Mesenteric fat pad (tissue), 1 donor: Measurements from ENCODE around the gene RNASE13. TPM values are rescaled to one million over a fixed set of nuclear protein-coding genes. Genes with fewer than 3 reads are reported as not detected.
"Not testable (repeated sequence)": the region's sequence is repeated elsewhere in the genome, so short reads cannot be mapped to it uniquely, and the experiment has no call there.

ENCODE experiments used
- DNase-seq: peaks from one replicate; pipeline ENCODE4 v3.0.0-alpha.2; 2020; ENCODE audit warnings: low spot score
- total RNA-seq: library from RNA; stranded (reverse); fragmentation: NEBNext Ultra II Directional; extraction: Animal tissue kit (Norgen Biotek cat#: 25700); gene quantifications from one replicate; pipeline ENCODE4 v1.2.1, GENCODE V29; 2021
- donor health status: DM: yes; HTN: yes; CAD: no.

The RNASE13 gene
- total RNA-seq, 1 donor from 2014 or later = not detected

- DNase-seq = no peak
Measured at GRCh38 chr14:21042918-21043317, 8.3 kb upstream of the RNASE13 start.

DNA sequence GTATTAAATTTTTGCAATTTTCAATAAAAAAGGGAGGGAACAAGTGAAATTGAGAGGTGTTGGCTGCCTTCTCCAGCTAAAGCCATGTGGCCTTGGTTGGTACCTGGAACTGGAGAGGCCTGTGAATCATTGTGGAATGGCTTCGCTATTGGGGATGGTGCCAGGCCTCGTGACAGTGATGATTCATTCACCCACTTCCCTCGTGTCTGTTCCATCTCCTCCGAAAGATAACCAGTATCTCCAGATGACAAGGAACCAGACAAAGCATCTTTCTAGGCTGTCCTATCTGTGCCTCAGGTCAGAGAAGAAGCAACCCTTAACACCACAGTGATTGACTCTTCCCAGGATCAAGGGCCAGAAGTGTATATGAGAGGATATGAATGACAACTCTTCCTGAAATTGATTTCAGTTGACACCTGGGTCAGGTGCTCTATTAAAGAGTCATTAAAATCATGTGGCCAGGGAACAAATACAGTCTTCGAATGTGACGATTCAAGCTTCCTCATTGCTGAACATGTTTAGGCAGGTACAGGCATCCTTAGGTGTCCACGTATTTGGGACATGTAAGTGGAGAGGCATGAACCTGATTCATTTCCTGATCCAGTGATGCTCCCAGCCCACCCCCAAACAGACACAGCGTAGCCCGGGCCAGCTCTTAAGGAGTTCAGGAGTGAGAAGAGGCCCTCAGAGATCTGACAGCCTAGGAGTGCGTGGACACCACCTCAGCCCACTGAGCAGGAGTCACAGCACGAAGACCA, 7.2 kb upstream of the RNASE13 start, which contains the start of gene RNASE7:
TSS of gene RNASE7 (plus strand) at position 687 of the 758 bp plus-strand sequence. CDS start 631 bp downstream, outside the sequence.
- DNase-seq = no peak

DNA sequence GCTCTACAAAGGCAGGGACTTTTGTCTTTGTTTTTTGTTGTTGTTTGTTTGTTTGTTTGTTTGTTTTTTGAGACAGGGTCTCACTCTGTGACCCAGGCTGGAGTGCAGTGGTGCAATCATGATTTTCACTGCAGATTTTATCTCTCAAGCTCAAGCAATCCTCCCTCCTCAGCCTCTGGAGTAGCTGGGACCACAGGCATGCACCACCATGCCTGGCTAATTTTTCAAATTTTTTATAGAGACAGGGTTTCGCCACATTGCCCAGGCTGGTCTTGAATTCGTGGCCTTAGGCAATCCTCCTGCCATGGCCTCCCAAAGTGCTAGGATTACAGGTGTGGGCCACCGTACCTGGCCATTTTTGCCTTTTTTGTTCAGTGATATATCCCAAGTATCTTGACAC, 6.3 kb upstream of the RNASE13 start:
- DNase-seq = not testable (repeated sequence)

DNA sequence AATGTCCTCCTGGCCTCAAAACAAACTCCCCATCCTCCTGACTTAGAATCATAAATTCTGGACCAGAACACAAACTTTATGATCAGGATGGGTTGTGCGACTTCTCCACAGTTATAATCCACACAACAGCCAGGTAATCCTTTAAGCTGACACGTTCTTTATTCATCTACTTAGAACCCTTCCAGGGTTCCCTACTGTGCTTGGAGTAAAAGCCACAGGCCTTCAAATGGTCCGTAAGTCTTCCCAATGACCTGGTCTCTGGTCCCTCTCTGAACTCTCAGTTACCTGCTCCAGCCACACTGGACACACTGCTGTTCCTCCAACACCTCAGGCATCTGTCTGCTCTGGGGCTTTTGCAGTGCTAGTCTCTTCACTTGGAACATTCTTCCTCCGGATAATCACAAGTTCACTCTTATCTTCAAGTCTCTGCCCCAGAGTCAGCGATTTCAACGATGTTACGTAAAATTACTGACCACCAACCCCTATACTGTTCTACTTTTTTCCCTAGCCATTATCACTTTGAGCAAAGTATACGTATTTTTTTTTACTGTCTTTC, 5.8 kb upstream of the RNASE13 start:
- DNase-seq = no peak

GRCh38 chr14:21039585-21040369, 5.2 kb upstream of the RNASE13 start:
- no peak for DNase-seq

DNA sequence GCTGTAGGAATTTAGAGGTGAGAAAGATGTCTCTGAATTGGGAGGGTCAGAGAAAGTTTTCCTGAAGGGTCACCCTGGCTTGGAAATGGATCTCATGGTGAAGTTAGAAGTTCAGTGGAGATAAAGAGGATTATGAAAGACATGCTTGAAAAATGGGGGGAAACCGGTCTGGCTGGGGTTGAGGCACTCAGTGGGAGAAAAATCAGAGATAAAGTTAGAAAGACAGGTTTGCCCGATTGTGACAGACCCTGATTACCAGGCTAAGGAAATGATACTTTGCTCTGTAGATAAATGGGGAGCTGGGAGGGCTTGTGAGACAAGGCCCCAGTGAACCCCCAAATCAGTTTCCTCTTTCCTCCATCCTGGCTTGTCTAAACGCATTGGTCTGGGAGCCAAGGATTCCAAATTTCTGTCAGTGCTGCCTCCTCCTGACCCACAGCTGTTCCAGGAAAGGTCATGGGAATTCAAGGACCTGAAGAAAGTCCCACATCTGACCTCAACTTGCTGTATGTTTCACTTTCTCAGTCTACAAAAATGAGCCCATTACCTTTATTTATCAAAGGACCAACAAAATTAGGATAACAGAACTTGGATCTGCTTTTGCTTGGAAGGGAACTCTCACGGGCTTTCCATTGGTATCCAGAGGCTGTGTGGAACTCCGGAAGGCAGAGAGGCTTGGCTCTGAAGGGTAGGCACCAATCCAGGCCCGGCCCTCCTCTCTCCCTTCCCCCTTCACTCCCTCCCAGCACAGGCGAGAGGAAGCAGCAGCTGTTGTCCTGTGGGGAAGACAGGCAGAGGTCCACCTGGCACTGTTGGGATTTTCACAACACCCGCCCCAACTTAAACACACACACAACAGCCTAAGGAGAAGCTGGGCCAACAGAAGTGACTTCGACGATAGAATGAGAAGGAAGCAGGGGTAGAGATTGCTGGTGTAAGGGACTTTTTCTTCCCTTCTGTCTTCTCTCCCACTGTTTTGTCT, 4.1 kb upstream of the RNASE13 start:
- DNase-seq = no peak

GRCh38 chr14:21037156-21037555, 2.5 kb upstream of the RNASE13 start:
- no peak for DNase-seq

- DNase-seq = no peak
Measured at GRCh38 chr14:21036751-21037150, 2.1 kb upstream of the RNASE13 start.

GRCh38 chr14:21033133-21033698, 1.4 kb downstream of the RNASE13 start:
- DNase-seq = no peak

DNA sequence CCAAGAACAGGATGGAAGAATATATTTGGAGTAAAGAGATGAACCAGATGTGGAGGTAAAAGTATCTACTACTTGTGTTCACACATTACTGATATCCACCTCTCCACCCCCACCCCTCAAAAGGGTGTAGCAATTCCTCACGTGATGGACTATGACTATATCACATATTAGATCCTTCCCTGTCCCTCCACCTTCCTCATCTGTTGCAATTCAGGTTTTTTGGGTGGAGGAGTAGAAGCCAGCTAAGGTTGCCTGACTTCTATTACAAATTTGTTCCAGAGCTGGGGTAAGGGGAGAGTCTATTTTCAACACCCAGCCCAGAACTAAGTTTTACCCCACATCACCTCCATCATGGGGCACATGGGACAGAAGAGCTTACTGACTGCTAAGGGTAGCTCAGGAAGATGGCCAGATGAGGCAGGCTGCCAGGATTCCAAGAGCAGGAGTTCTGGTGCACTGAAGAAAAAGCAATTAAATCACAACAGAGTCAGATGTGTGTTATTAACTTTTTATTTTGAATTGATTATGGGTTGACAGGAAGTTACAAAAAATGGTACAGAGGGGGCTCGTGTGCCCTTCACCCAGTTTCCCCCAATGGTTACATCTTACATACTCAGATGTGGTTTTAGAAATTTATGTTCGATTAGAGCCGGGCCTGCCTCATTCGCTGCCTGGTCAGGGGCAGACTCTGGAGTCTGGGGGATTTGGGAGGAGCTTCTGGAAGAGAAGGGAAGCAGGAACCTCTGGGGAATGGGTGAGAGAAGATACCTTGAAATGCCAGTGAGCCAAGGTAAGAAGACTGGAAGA, 2.1 kb downstream of the RNASE13 start:
- no peak for DNase-seq

GRCh38 chr14:21030531-21030930, 4.1 kb downstream of the RNASE13 start:
- no peak for DNase-seq

- DNase-seq = no peak
Measured at GRCh38 chr14:21029917-21030316, 4.7 kb downstream of the RNASE13 start, which contains the start of gene TPPP2. TPPP2 (plus strand) TSS chr14:21030217; CDS start chr14:21030582, 365 bp downstream.

GRCh38 chr14:21026988-21027315, 7.7 kb downstream of the RNASE13 start:
- DNase-seq = no peak

DNA sequence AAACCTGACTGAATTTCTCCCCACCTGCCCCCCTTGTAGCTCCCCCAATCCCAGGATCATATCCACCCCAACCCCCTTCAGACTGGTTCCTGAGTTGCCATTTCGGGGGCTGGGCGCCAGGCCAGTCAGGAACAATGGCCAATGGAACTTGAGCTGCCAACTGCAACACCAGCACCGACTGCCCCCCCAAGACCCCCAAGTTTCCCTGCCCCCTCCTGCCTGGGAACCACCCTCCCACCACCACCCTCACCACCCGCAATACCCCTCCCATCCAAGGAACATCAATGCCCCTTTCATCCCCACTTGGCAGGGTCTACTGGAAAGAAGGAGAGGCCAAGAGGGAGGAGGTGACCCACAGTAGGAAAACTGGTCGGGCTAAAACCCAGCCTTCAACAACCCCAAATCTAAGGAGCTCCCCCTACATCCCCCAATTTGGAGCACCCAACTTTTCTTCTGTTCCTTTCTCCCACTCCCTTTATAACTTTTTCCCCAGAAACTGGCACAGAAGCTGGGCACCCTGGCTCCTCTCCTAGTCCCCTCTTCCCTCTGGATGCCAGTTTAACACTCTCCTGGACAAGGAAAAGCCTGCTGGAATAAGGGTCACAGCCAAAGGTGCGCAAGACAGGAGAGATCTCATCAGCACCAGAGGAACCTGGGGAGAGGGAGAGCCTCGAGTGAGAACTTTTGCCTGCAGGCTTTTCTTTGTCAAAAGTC, 8.2 kb downstream of the RNASE13 start:
- DNase-seq = no peak

DNA sequence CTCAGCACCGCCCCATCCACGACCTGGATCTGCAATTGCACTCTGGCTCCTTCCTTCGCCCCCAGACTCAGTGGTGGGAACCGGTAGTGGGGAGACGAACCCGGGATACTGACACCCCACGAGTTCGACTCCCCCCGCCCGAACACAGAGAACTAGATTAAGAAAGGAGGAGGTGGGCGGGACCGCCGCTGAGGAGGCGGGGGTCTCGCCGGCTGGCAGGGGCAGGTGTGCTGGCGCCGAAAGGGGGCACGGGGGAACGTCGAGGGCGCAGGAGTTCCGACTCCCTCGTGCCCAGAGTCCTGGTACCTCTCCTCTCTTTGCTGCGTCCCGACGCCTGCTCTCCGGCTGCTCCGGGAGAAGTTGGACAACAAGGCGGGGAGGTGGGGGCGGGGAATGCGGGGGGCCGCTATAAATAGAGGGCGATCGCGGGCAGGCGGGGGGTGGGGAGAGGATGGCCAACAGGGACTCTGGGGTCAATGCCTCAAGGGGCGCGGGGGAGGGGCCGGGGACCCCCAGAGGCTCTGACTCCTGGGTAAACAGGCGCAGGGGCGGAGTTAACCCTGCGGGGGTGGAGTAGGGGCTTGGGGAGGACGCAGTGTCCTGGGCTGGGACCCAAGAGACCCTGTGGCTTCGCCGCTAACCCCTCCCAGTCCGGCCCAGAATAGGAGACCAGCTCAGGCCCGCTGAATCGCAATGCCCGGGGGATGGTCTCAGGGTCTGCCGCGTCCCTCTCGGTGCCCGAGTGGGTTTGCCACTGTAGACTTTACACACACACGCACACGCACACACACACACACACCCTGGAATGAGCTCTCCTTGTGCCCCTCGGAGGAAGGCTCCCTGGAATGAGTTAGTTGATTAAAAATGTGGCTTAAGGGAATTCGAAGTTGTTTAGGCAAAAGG, 9.0 kb downstream of the RNASE13 start:
- no peak for DNase-seq

DNA sequence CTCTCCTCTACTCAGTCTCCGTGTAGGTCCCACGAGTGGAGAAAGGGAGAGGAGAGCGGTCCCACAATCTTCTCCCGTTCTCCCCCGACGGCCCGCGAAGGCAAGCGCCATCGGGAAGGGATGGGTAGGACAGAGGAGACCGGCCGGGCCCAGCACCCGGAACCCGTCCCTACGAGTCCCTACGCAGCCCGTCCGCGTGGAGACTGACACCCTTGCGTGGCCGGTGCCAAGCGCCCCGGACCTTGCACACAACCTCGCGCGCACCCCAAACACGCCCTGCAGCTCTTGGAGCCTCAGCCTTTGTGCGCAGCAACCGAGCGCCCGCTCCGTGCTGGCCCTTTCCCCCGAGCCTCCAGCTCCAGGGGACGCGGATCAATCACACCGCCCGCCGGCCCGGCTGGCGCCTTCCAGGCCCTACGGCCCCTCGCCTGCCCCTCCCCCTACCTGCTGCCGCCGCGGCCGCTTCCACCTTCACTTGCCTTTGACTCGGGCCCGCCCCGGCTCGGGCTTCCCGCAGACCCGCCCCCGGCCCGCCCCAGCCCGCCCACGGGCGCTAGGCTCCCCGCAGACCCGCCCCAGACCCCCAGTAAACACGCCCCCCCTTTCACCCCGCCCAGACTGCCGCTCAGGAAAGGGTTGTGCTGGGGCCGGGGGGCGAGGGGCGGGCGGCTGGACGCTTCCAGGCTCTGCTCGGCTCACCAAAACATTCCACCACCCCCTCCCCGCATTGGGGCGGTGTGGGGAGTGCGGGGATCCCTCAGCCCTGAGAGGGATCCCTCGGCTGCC, 9.8 kb downstream of the RNASE13 start, which contains the start of gene NDRG2:
TSS of gene NDRG2 (minus strand) at position 477 of the 786 bp plus-strand sequence. CDS start 1,746 bp downstream, outside the sequence.
- DNase-seq = no peak
